ENCODE results near the gene BTG1. TPM values are rescaled to one million over a fixed set of nuclear protein-coding genes. Genes with fewer than 3 reads are reported as not detected.

Gene BTG1
- total RNA-seq, 1 donor from 2014 or later: 45.1 TPM

GRCh38 chr12:92121826-92122225, 23.8 kb downstream of the BTG1 start:
- H3K4me1 ChIP-seq: peaks cover 6% of the 10 kb centered on the region

GRCh38 chr12:92118826-92119536, 26.7 kb downstream of the BTG1 start:
- peaks cover 10% of the 10 kb centered on the region for H3K36me3 Mint-ChIP-seq
- H3K27ac ChIP-seq: no peak overlapping the region
- H3K9me3 ChIP-seq (ENCODE audit: low read depth): no peaks in the 10 kb centered on the region
- H3K79me2 ChIP-seq (ENCODE audit: low read depth): peaks cover 84% of the 10 kb centered on the region
- DNase-seq (ENCODE audit: low spot score): no peak
- no peaks in the 10 kb centered on the region for H4K20me1 ChIP-seq (ENCODE audit: low read depth)
- peaks cover 9% of the 10 kb centered on the region for H3K9me3 Mint-ChIP-seq
- no peaks in the 10 kb centered on the region for H3F3A ChIP-seq (ENCODE audit: low read depth)
- no peaks in the 10 kb centered on the region for H3K27me3 Mint-ChIP-seq (ENCODE audit: insufficient read depth, low read depth)
- H3K4me3 ChIP-seq: no peak overlapping the region
- H3K27me3 ChIP-seq: no peaks in the 10 kb centered on the region
- H3K4me3 Mint-ChIP-seq: no peak overlapping the region
- H3K27ac Mint-ChIP-seq: no peak overlapping the region
- H3K36me3 ChIP-seq: peaks cover 6% of the 10 kb centered on the region
- TF ChIP-seq EZH2 (IDR thresholded peaks at IDR 0.05) (no peak), CTCF (IDR thresholded peaks at IDR 0.05) (no peak), EZH2phosphoT487 (IDR thresholded peaks at IDR 0.05) (no peak)
- no peaks in the 10 kb centered on the region for H3K4me1 Mint-ChIP-seq
- no peak overlapping the region for H3K9ac ChIP-seq
- H3K4me1 ChIP-seq: peaks cover 6% of the 10 kb centered on the region
- no peak overlapping the region for H2AFZ ChIP-seq (replicated peaks)
- no peak overlapping the region for H3K4me2 ChIP-seq

More at GRCh38 chr12:92121826-92122225, 23.8 kb downstream of the BTG1 start:
- Histone ChIP-seq H3K9ac (no peak overlapping the region), H2AFZ (replicated peaks) (no peak overlapping the region), H3K27ac (no peak overlapping the region), H3F3A (ENCODE audit: low read depth) (no peaks in the 10 kb centered on the region), H3K79me2 (ENCODE audit: low read depth) (peaks cover 96% of the 10 kb centered on the region), H3K9me3 (ENCODE audit: low read depth) (no peaks in the 10 kb centered on the region), H3K4me3 (no peak overlapping the region), H4K20me1 (ENCODE audit: low read depth) (no peaks in the 10 kb centered on the region), H3K36me3 (peaks cover 6% of the 10 kb centered on the region), H3K27me3 (no peaks in the 10 kb centered on the region), H3K4me2 (no peak overlapping the region)
- no peak for DNase-seq (ENCODE audit: low spot score)
- H3K9me3 Mint-ChIP-seq: peaks cover 13% of the 10 kb centered on the region
- no peaks in the 10 kb centered on the region for H3K27me3 Mint-ChIP-seq (ENCODE audit: insufficient read depth, low read depth)
- peaks cover 13% of the 10 kb centered on the region for H3K36me3 Mint-ChIP-seq
- no peak overlapping the region for H3K4me3 Mint-ChIP-seq
- no peak for TF ChIP-seq EZH2 (IDR thresholded peaks at IDR 0.05)
- TF ChIP-seq CTCF (IDR thresholded peaks at IDR 0.05): no peak
- no peak for TF ChIP-seq EZH2phosphoT487 (IDR thresholded peaks at IDR 0.05)
- H3K4me1 Mint-ChIP-seq: no peaks in the 10 kb centered on the region
- no peak overlapping the region for H3K27ac Mint-ChIP-seq

- Histone ChIP-seq H3K79me2 (ENCODE audit: low read depth) (peaks cover 68% of the 10 kb centered on the region), H3K4me3 (no peak overlapping the region), H3K4me1 (peaks cover 10% of the 10 kb centered on the region), H3K27ac (no peak overlapping the region), H3K9me3 (ENCODE audit: low read depth) (no peaks in the 10 kb centered on the region), H3K36me3 (peaks cover 3% of the 10 kb centered on the region), H4K20me1 (ENCODE audit: low read depth) (no peaks in the 10 kb centered on the region), H3F3A (ENCODE audit: low read depth) (peaks cover 1% of the 10 kb centered on the region), H3K4me2 (no peak overlapping the region), H2AFZ (replicated peaks) (no peak overlapping the region), H3K9ac (no peak overlapping the region), H3K27me3 (no peaks in the 10 kb centered on the region)
- no peak overlapping the region for H3K27ac Mint-ChIP-seq
- no peaks in the 10 kb centered on the region for H3K27me3 Mint-ChIP-seq (ENCODE audit: insufficient read depth, low read depth)
- H3K4me3 Mint-ChIP-seq: no peak overlapping the region
- DNase-seq (ENCODE audit: low spot score): no peak
- TF ChIP-seq CTCF (IDR thresholded peaks at IDR 0.05) (no peak), EZH2phosphoT487 (IDR thresholded peaks at IDR 0.05) (no peak), EZH2 (IDR thresholded peaks at IDR 0.05) (no peak)
- peaks cover 17% of the 10 kb centered on the region for H3K4me1 Mint-ChIP-seq
- peaks cover 8% of the 10 kb centered on the region for H3K36me3 Mint-ChIP-seq
- peaks cover 10% of the 10 kb centered on the region for H3K9me3 Mint-ChIP-seq
Measured at GRCh38 chr12:92114834-92115233, 30.8 kb downstream of the BTG1 start.
